GM18951 (cell line): Measurements from ENCODE around the gene PITX2.

Source experiments
- POLR2A ChIP-seq: IDR thresholded peaks from 4 replicates; pipeline ENCODE4 v1.6.1; 2011; ENCODE audit warnings: mild to moderate bottlenecking; ENCODE audit not compliant: insufficient read length, insufficient read depth; ENCODE audit errors: extremely low read depth
- in situ Hi-C: fragments of 300-500 bp; cut with MboI; formaldehyde crosslinking; loops from one replicate; pipeline ENCODE4 v1.12.0; 2022; ENCODE audit warnings: low sequenced_read_pairs, mixed read lengths, inconsistent platforms; ENCODE audit not compliant: unreplicated experiment

Gene PITX2

GRCh38 chr4:110625576-110626257 lies 2.8 kb upstream of the PITX2 start:
- in situ Hi-C loops: loop anchor here (25.0 kb wide), 2 partner anchors 637 to 1012 kb away; no protein-coding TSS in a partner anchor
- TF ChIP-seq POLR2A: no peak

DNA sequence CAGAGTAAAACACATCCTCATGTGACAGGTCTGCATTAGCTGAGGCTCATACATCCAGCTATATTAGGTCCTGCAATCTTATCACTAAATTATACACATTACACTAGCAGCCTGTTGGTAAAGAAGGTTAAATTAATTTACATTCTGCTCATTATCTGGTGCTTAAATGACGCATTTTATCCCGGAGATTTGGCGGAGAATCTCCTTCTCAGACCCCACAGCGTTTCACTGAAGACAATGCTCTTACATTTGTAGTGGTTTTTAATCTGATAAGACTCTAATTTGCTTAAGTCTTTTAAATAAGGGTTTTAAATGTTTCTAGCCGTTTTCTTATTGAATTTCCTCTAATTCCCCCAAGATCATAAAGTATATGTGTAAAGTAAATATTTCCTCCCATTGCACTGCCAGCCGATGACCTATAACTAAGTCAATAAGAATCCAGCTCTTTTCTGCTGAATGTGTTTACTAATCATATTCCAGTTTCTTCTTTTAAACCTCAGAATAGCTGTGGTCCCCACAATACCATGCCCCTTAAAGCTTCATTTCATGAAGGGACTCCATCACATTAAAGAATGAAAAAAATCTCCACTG lies 2.1 kb upstream of the PITX2 start:
- TF ChIP-seq POLR2A: no peak
- in situ Hi-C loops: loop anchor here (25.0 kb wide), 2 partner anchors 637 to 1012 kb away; no protein-coding TSS in a partner anchor

- in situ Hi-C loops: no loop called here
- TF ChIP-seq POLR2A: no peak
These were observed 1.5 kb upstream of the PITX2 start for GRCh38 chr4:110624398-110624780.

GRCh38 chr4:110623718-110624397 lies 981 bp upstream of the PITX2 start:
- in situ Hi-C loops: no loop called here
- no peak for TF ChIP-seq POLR2A

- no peak for TF ChIP-seq POLR2A
- in situ Hi-C loops: no loop called here
These were observed 782 bp downstream of the PITX2 start for GRCh38 chr4:110621839-110622751.

DNA sequence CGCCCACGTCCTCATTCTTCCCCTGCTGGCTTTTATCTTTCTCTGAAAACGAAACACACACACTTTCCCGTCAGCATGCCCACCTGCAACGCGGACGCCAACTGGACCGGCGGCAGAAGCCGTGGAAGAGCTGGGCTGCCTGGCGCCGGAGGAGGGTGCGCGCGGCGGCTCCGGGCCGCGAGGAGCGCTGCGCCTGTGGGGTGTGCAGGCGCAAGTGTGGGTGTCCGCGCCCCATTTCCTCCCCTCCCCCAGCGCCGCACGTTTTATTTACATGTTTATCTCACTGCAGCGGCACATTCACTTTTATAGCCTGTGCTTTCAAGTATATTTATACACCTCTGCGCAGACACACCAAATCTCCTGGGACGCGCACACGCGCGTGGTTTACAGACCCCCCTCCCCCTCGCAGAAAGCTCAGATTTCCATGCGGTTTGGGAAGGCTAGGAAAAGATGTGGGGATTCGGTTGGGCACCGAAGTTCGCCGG lies 1.5 kb downstream of the PITX2 start:
- TF ChIP-seq POLR2A: peak; percentile 23
- in situ Hi-C loops: no loop called here

GRCh38 chr4:110620691-110621327 lies 2.1 kb downstream of the PITX2 start:
- in situ Hi-C loops: no loop called here
- peak; percentile 36 for TF ChIP-seq POLR2A

- no peak for TF ChIP-seq POLR2A
- in situ Hi-C loops: no loop called here
These were observed 2.6 kb downstream of the PITX2 start for GRCh38 chr4:110620322-110620690.

DNA sequence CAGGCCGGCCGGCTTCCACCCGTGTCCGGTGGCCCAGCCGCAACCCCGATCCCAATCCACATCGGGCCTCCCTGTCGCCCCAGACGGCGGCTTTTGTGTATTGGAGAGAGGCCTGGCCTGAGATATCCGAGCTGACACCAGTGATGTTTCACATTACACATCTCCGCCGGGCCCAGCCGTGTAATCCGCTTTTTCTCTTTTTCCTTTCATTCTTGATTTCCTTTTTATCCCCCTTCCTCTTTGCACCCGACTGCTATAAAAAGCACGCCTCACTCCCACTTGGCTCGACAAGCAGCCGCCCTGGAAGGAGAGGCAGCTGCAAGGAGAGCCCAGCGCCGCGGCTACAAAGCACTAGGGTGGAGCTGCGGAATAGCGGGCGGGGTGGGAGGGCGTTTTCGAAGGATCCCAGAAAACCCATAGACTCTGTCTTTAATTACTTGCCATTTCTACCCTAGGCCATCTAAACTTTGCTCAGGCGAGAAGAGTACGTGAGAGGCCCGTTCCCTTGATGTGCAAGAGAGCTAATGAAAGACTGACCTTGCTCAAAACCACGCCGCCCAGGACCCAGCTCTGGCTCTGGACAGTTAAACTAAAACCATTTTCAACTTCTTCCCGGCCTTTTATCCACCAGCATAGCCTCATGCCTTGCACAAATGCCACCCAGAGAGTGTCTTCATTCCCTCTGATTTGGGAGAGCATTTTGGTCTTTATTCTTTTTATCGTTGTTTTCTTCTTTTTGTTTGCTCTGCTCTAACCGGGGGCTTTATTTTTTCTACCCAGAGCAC lies 3.2 kb downstream of the PITX2 start:
- no peak for TF ChIP-seq POLR2A
- in situ Hi-C loops: no loop called here

- TF ChIP-seq POLR2A: no peak
- in situ Hi-C loops: no loop called here
These were observed 4.1 kb downstream of the PITX2 start for GRCh38 chr4:110618581-110619462.

DNA sequence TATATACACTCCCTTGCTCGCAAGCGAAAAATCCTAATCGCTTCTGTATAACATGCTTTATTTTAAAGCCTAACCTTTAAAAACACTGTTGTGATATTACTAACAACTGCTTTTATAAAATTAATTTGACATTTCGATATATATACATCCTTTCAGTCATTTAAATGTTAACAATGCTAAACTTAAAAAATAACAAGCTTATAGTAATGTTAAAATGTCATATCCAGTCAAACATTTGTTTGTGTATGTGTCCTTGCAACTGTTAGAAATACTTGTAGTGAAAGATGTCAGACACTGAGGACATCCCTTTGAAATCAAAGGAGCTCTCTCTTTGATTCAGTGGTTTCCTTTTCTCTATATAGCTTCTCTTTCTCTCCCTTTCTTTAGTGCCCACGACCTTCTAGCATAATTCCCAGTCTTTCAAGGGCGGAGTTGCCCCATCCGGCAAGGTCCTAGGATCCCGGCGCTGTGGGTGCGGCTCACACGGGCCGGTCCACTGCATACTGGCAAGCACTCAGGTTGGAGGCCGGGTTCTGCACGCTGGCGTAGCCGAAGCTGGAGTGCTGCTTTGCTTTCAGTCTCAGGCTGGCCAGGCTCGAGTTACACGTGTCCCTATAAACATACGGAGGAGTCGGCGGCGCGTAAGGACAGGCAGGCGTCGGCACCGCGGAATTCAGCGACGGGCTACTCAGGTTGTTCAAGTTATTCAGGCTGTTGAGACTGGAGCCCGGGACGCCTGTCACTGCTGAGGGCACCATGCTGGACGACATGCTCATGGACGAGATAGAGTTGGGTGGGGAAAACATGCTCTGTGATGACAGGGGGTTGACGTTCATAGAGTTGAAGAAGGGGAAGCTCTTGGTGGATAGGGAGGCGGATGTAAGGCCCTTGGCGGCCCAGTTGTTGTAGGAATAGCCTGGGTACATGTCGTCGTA lies 5.0 kb downstream of the PITX2 start:
- in situ Hi-C loops: no loop called here

More for the DNA sequence above, 5.0 kb downstream of the PITX2 start:
- TF ChIP-seq POLR2A: no peak
